Left ventricle myocardium inferior (tissue), 1 donor: ENCODE measurements around the gene SULF2. TPM values are rescaled to one million over a fixed set of nuclear protein-coding genes. Genes with fewer than 3 reads are reported as not detected.

Experiments used
- DNase-seq: peaks from one replicate; pipeline ENCODE4 v3.0.0-alpha.2; 2020
- H3K27ac ChIP-seq: fragments of 200-600 bp; replicated peaks from 2 replicates; pipeline ENCODE4 v1.8.0; 2021
- H3K27me3 ChIP-seq: fragments of 200-600 bp; 2 replicates; pipeline ENCODE4 v1.8.0; 2021; ENCODE audit warnings: low read depth
- H3K36me3 ChIP-seq: fragments of 200-600 bp; 2 replicates; pipeline ENCODE4 v1.8.0; 2021
- H3K4me1 ChIP-seq: fragments of 200-600 bp; 2 replicates; pipeline ENCODE4 v1.8.0; 2021
- H3K4me3 ChIP-seq: fragments of 200-600 bp; 2 replicates; pipeline ENCODE4 v1.8.0; 2021; ENCODE audit warnings: mild to moderate bottlenecking, moderate library complexity
- H3K9me3 ChIP-seq: fragments of 200-600 bp; replicated peaks from 2 replicates; pipeline ENCODE4 v1.8.0; 2021
- intact Hi-C: fragments of 100-400 bp; cut with micrococcal nuclease; formaldehyde crosslinking; loops from one replicate; pipeline ENCODE4 v1.11.0; 2022
- total RNA-seq: library from RNA; stranded (reverse); fragmentation: NEBNext Ultra II Directional; extraction: Animal tissue kit (Norgen Biotek cat#: 25700); gene quantifications from one replicate; pipeline ENCODE4 v1.2.1, GENCODE V29; 2021
- TF ChIP-seq, protein P1 (sequence below): fragments of 200-600 bp; IDR thresholded peaks from 2 replicates; pipeline ENCODE4 v1.8.0; 2021; ENCODE audit warnings: antibody characterized with exemption, mild to moderate bottlenecking, borderline replicate concordance
- donor health status: DM: no; HTN: yes; CAD: no; lungs with severe emphysema.

SULF2 gene
- total RNA-seq, 1 donor from 2014 or later = 40.7 TPM

DNA sequence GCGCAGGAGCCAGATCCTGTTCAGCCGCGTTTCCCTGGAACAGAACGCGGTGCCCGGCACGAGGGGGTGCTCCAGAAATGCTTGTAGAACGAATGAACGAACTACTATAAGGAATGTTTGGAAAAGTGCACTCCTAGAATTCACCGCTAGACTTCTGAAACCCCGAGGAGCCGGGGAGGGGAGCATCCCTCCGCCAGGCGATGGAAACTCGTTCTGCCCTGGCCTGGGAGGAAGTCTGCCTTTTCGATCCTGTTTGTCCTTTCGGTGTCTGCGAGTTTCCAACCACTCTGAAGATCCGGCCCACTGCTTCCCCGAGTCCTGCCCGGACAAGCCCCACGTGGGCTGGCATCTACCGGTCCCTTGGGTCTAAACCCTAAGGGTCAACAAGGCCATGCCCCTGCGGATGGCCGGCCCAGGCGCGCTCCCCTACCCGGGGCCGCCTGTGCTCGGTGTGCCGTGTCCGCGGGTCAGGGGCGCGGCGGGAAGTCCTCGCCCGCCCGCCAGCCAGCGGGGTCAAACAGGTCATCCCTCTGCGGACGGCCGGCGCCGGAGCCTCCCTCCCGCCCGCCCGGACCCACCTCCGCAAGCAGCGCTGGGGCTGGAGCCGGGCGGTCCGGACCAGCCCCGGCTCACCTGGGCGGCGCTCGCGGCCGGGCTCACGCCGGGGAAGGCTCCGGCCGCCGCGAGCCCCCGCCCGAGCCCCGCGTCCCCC is 526 bp downstream of the SULF2 start:
- Histone ChIP-seq H3K36me3 (no peaks in the 10 kb centered on the region), H3K27ac (peak overlapping the region; percentile 84), H3K27me3 (peaks cover 49% of the 10 kb centered on the region), H3K4me1 (peaks cover 47% of the 10 kb centered on the region), H3K4me3 (peak overlapping the region; percentile 69), H3K9me3 (no peaks in the 10 kb centered on the region)
- intact Hi-C loops = loop anchor here (10.0 kb wide), 1 partner anchor 830 kb away; no protein-coding TSS in a partner anchor
- DNase-seq = peak; percentile 48
- TF ChIP-seq, protein P1, sequence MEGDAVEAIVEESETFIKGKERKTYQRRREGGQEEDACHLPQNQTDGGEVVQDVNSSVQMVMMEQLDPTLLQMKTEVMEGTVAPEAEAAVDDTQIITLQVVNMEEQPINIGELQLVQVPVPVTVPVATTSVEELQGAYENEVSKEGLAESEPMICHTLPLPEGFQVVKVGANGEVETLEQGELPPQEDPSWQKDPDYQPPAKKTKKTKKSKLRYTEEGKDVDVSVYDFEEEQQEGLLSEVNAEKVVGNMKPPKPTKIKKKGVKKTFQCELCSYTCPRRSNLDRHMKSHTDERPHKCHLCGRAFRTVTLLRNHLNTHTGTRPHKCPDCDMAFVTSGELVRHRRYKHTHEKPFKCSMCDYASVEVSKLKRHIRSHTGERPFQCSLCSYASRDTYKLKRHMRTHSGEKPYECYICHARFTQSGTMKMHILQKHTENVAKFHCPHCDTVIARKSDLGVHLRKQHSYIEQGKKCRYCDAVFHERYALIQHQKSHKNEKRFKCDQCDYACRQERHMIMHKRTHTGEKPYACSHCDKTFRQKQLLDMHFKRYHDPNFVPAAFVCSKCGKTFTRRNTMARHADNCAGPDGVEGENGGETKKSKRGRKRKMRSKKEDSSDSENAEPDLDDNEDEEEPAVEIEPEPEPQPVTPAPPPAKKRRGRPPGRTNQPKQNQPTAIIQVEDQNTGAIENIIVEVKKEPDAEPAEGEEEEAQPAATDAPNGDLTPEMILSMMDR = peak; percentile 28

DNA sequence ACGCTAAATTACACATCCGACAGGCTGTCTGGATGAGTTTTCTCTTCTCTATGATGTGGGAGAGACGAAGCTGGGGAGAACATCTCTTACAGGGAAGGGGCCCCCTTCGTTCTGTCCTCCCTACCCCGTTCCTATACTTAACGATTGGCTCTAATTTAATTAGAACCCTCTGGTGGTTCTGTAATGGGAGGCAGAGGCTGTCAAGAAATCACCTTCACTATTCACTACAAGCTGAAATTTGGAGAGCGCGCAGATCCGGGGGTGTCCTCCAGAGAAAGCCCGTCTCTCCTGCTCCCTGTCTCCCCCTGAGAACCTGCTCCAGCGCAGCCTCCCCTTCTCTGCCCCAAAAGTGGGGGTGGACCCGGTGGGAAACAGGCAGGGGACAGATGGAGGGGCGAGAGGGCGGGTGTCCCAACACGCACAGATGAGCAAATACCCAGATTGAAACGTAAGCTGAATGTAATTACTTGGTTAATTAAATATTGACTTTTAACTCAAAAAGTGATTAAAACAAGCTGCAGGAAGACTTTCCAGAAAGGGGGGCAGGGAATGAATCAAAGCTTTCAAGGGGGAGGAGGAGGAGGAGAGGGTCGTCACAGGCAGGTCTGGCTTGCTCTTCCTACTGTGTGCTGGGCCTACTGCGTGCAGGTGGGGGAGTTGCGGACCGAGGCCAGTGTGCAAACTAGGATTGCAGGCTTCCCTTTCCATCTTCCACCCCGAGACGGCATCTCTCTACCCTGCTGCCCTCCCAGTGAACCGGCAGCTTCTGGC is 1.3 kb downstream of the SULF2 start:
- H3K9me3 ChIP-seq = no peaks in the 10 kb centered on the region
- peaks cover 54% of the 10 kb centered on the region for H3K27me3 ChIP-seq
- H3K4me3 ChIP-seq = peak overlapping the region; percentile 69
- no peak for DNase-seq
- peak overlapping the region; percentile 84 for H3K27ac ChIP-seq
- TF ChIP-seq, protein P1 = no peak
- H3K4me1 ChIP-seq = peaks cover 47% of the 10 kb centered on the region
- no peaks in the 10 kb centered on the region for H3K36me3 ChIP-seq
- intact Hi-C loops = loop anchor here (10.0 kb wide), 1 partner anchor 831 kb away; no protein-coding TSS in a partner anchor

DNA sequence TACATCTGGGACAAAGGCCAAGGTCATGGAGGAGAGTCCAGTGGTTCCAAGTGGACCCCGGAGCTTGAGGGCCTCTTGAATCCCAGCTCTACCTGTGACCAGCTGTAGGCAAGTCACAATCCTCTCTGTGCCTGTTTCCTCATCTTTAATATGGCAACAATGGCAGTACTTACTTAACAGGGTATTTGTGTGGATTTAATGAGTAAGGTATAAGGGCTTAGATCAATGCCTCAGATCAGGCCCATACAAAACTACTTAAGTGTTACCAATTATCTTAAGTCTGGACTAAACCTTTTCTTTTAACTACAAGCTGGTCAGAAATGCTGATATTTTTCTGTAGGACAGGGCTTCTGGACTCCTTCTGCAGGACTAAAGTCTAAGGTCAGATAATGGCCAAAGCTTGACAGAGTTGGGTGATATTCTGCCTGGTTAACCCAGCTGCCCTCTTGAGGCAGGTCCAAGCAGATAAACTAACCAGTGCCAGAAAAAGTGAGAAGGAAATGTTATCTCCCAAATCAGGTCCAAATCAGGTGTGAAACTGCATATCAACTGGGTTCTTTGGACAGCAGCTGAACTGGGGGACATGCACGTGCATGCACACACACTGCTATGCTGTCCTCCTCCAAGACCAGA is 2.2 kb downstream of the SULF2 start:
- H3K27me3 ChIP-seq = peaks cover 54% of the 10 kb centered on the region
- peak overlapping the region; percentile 69 for H3K4me3 ChIP-seq
- intact Hi-C loops = loop anchor here (10.0 kb wide), 1 partner anchor 832 kb away; no protein-coding TSS in a partner anchor
- no peak overlapping the region for H3K27ac ChIP-seq
- H3K4me1 ChIP-seq = peaks cover 55% of the 10 kb centered on the region
- no peaks in the 10 kb centered on the region for H3K36me3 ChIP-seq
- H3K9me3 ChIP-seq = no peaks in the 10 kb centered on the region
- no peak for DNase-seq
- TF ChIP-seq, protein P1 = peak; percentile 20

DNA sequence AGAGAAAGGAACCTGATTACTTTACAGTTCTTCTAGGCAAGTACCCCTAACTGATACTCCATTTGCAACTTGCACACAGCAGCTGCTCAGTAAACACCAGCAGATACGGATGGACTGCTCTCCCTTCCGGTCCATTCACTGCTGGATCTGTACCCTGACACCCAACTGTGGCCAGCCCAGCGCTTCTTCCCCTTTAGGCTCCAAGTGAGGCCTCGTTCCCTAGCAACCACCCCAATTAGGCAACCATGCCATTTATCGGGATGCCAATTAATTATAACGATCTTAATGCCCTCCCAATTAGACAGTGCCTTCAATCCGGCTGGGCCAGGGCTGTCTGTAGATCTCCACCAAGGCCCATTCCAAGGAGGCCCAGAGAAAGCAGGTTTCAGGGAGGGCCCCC is 3.2 kb downstream of the SULF2 start:
- Histone ChIP-seq H3K4me1 (peaks cover 56% of the 10 kb centered on the region), H3K4me3 (no peak overlapping the region), H3K9me3 (no peaks in the 10 kb centered on the region), H3K27ac (no peak overlapping the region), H3K36me3 (no peaks in the 10 kb centered on the region), H3K27me3 (peaks cover 54% of the 10 kb centered on the region)
- DNase-seq = no peak
- TF ChIP-seq, protein P1 = no peak
- intact Hi-C loops = loop anchor here (10.0 kb wide), 1 partner anchor 833 kb away; no protein-coding TSS in a partner anchor

DNA sequence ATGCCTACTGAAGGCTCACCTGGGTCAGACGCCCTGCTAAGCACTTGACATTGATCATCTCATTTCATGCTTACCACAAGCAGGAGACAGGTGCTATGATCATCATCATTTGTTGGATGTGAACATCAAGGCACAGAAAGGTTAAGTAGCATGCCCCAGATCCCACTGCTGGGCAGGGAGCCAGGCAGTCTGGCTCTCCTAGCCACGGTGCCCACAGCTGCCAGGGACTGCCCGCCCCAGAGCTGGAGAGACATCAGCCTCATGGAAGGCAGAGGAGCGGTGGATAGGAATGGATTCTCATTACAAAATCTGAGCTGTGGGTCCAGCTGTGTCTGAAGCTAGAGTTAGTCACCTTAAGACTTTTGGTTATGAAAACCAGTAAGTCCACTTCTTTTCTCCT is 3.6 kb downstream of the SULF2 start:
- Histone ChIP-seq H3K4me1 (peaks cover 58% of the 10 kb centered on the region), H3K9me3 (no peaks in the 10 kb centered on the region), H3K36me3 (no peaks in the 10 kb centered on the region), H3K4me3 (no peak overlapping the region), H3K27me3 (peaks cover 54% of the 10 kb centered on the region), H3K27ac (no peak overlapping the region)
- intact Hi-C loops = loop anchor here (10.0 kb wide), 1 partner anchor 833 kb away; no protein-coding TSS in a partner anchor
- TF ChIP-seq, protein P1 = no peak
- DNase-seq = no peak
